Lung (tissue), 12 donors: ENCODE measurements around the gene NFIL3. TPM values are rescaled to one million over a fixed set of nuclear protein-coding genes. Genes with fewer than 3 reads are reported as not detected.
A peak's percentile ranks its signal among the peaks of the same experiment; 100 is the strongest.
"Not testable (repeated sequence)": the region's sequence is repeated elsewhere in the genome, so short reads cannot be mapped to it uniquely, and the experiment has no call there.

ENCODE experiments used
- ATAC-seq: fragments of 200-7000 bp; cut with Tn5 transposase; one replicate; pipeline ENCODE4 v1.9.1; 2020; ENCODE audit warnings: moderate number of reproducible peaks; ENCODE audit not compliant: insufficient read depth, low FRiP score
- DNase-seq, 3 donors: peaks; one replicate each; pipeline ENCODE4 v3.0.0-alpha.2; 2013 to 2017
- H3K27ac ChIP-seq, 2 donors: one replicate each; pipeline ENCODE4 v1.5.1; 2013; ENCODE audit warnings: mild to moderate bottlenecking in 2 of 2, moderate library complexity in 2 of 2, control low read depth in 1 of 2, inconsistent platforms in 1 of 2, low read depth in 1 of 2, low read length in 1 of 2
- H3K27me3 ChIP-seq, 3 donors: one replicate each; pipeline ENCODE4 v1.5.1; 2013; ENCODE audit warnings: low read length in 2 of 3; ENCODE audit not compliant: control insufficient read depth in 3 of 3, insufficient read depth in 3 of 3
- H3K36me3 ChIP-seq, 4 donors: one replicate each; pipeline ENCODE4 v1.5.1; 2013; ENCODE audit warnings: low read length in 4 of 4, mild to moderate bottlenecking in 1 of 4, moderate library complexity in 1 of 4; ENCODE audit not compliant: control insufficient read depth in 4 of 4, insufficient read depth in 4 of 4
- H3K4me1 ChIP-seq, 5 donors: one replicate each; pipeline ENCODE4 v1.5.1; 2013; ENCODE audit warnings: low read length in 5 of 5, mild to moderate bottlenecking in 2 of 5, moderate library complexity in 1 of 5; ENCODE audit not compliant: control insufficient read depth in 5 of 5, insufficient read depth in 5 of 5
- H3K4me3 ChIP-seq: one replicate; pipeline ENCODE4 v1.5.1; 2013; ENCODE audit warnings: mild to moderate bottlenecking, control low read depth, moderate library complexity
- H3K9ac ChIP-seq, 2 donors: one replicate each; pipeline ENCODE4 v1.5.1; 2013; ENCODE audit warnings: low read length in 2 of 2, control low read depth in 1 of 2; ENCODE audit not compliant: insufficient read depth in 1 of 2
- H3K9me3 ChIP-seq, 4 donors: one replicate each; pipeline ENCODE4 v1.5.1; 2013; ENCODE audit warnings: low read length in 3 of 4, mild to moderate bottlenecking in 1 of 4, moderate library complexity in 1 of 4; ENCODE audit not compliant: control insufficient read depth in 4 of 4, insufficient read depth in 3 of 4
- CTCF ChIP-seq: IDR thresholded peaks from 2 replicates; pipeline ENCODE4 v1.5.1; 2012; ENCODE audit warnings: mild to moderate bottlenecking; ENCODE audit errors: control extremely low read depth, extremely low read depth
- WGBS, 2 donors: extraction: QIAGEN DNeasy Blood & Tissue Kit; methylation state at CpG; one replicate each; pipeline ENCODE4 v1.1.7; 2013; 5-methylcytosine and 5-hydroxymethylcytosine counted together
- polyA plus RNA-seq, 2 donors: library from polyadenylated mRNA; stranded (reverse); fragments of 200-250 nt; gene quantifications; one replicate each; pipeline ENCODE4 v1.2.1, GENCODE V29; 2013
- total RNA-seq, 2 donors: library from RNA; depleted of rRNA in 1 of 2; stranded (reverse); fragments of >200 nt in 1 of 2; gene quantifications; one replicate each; pipeline ENCODE4 v1.2.1, GENCODE V29; 2014 to 2021
- donor health status: control.
- donor health status: control.
- donor health status: Bipolar disorder and iron deficiency.
- donor health status: healthy.
- donor health status: DM: yes; HTN: yes; CAD: no.

NFIL3 gene
- total and polyA plus RNA-seq, 4 donors = 13.1 to 75.3 (median 48.4) TPM

GRCh38 chr9:91379426-91379825 lies 44.2 kb downstream of the NFIL3 start:
- H3K36me3 ChIP-seq = no peaks in the 10 kb centered on the region
- H3K4me3 ChIP-seq = no peak overlapping the region
- no peaks in the 10 kb centered on the region for H3K27me3 ChIP-seq
- no peak overlapping the region for H3K9ac ChIP-seq
- no peak overlapping the region for H3K27ac ChIP-seq
- TF ChIP-seq CTCF = no peak
- DNase-seq (peak; percentile 16 to 56 (median 46)), ATAC-seq (no peak)
- H3K9me3 ChIP-seq = no peaks in the 10 kb centered on the region
- H3K4me1 ChIP-seq = peaks cover 0 to 16% (median 2%) of the 10 kb centered on the region in 5 donors
- WGBS, 2 donors = 40 to 44% methylated on average over 3 of the region's 3 CpGs

GRCh38 chr9:91378695-91379127 lies 44.9 kb downstream of the NFIL3 start:
- Histone ChIP-seq H3K4me3 (no peak overlapping the region), H3K9me3 (no peaks in the 10 kb centered on the region), H3K27me3 (no peaks in the 10 kb centered on the region), H3K4me1 (peaks cover 0 to 16% (median 2%) of the 10 kb centered on the region in 5 donors), H3K9ac (no peak overlapping the region), H3K36me3 (no peaks in the 10 kb centered on the region), H3K27ac (no peak overlapping the region)
- WGBS, 2 donors = 39 to 57% methylated on average over 2 of the region's 2 CpGs
- no peak for ATAC-seq
- no peak for TF ChIP-seq CTCF
- DNase-seq = peak in 2 of 3 donors; percentile 61 to 72

GRCh38 chr9:91378054-91378453 lies 45.6 kb downstream of the NFIL3 start:
- H3K9me3 ChIP-seq, H3K27ac ChIP-seq, H3K36me3 ChIP-seq, H3K9ac ChIP-seq, H3K27me3 ChIP-seq, DNase-seq, ATAC-seq, H3K4me3 ChIP-seq: not testable (repeated sequence)
- 95 to 99% methylated on average over 3 of the region's 3 CpGs for WGBS, 2 donors
- peaks cover 0 to 16% (median 2%) of the 10 kb centered on the region in 5 donors for H3K4me1 ChIP-seq

- no peaks in the 10 kb centered on the region for H3K36me3 ChIP-seq
- ATAC-seq = no peak
- H3K27me3 ChIP-seq = no peaks in the 10 kb centered on the region
- no peak for TF ChIP-seq CTCF
- peak in 2 of 3 donors; percentile 34 to 53 for DNase-seq
- H3K9me3 ChIP-seq = no peaks in the 10 kb centered on the region
- H3K4me3 ChIP-seq = no peak overlapping the region
- peaks cover 0 to 16% (median 2%) of the 10 kb centered on the region in 5 donors for H3K4me1 ChIP-seq
- WGBS, 2 donors = 41 to 51% methylated on average over 4 of the region's 4 CpGs
- H3K27ac ChIP-seq = no peak overlapping the region
- H3K9ac ChIP-seq = no peak overlapping the region
Measured at GRCh38 chr9:91376239-91376638, 47.4 kb downstream of the NFIL3 start.
